Lower leg skin (tissue), 3 donors: Measurements from ENCODE around the gene GTPBP4.

Experiments
- POLR2A ChIP-seq, 2 donors: fragments of 450-650 bp; IDR thresholded peaks; one replicate each; pipeline ENCODE4 v1.6.1; 2016 to 2017; ENCODE audit warnings: antibody characterized with exemption in 2 of 2, mild to moderate bottlenecking in 1 of 2, moderate library complexity in 1 of 2
- TF ChIP-seq, protein P1 (sequence below), 3 donors: fragments of 450-650 bp; IDR thresholded peaks; one replicate each; pipeline ENCODE4 v1.5.1; 2016; ENCODE audit warnings: antibody characterized with exemption in 3 of 3, mild to moderate bottlenecking in 3 of 3, moderate library complexity in 2 of 3

DNA sequence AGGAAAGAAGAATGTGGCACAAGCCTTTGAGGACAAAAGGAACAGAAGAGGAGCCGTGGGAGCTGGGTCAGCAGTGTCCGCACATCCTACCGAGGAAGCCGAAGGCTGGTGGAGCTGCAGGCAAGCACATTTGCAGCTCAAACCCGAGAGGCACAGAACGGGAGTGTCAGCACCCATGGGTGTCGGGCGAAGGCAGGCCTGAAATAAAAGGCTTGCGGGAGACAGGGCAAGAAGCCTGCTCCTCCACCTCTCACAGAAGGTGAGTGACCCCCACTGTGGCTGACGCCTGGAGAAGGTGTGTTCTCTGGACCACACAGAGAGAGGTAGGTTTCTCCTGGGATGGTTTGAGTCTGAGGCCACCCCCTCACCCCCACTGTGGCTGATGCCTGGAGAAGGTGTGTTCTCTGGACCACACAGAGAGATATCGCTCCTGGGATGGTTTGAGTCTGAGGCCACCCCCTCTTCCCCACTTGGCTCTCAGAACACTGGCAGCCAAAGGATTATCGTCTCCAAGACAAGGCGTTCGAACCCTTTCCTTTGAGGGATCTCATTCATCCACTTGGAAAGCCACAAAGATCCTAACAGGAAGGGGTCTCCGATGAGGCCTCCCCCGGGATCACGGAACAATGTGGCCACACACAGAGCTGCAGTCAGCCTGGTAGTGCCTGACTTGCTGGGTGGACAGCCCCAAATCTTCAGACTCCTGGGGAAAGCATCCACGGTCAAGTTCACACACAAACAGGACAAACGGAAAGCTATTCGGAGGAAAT is 21.6 kb upstream of the GTPBP4 start:
- no peak for TF ChIP-seq POLR2A (IDR thresholded peaks at IDR 0.05)
- TF ChIP-seq, protein P1, sequence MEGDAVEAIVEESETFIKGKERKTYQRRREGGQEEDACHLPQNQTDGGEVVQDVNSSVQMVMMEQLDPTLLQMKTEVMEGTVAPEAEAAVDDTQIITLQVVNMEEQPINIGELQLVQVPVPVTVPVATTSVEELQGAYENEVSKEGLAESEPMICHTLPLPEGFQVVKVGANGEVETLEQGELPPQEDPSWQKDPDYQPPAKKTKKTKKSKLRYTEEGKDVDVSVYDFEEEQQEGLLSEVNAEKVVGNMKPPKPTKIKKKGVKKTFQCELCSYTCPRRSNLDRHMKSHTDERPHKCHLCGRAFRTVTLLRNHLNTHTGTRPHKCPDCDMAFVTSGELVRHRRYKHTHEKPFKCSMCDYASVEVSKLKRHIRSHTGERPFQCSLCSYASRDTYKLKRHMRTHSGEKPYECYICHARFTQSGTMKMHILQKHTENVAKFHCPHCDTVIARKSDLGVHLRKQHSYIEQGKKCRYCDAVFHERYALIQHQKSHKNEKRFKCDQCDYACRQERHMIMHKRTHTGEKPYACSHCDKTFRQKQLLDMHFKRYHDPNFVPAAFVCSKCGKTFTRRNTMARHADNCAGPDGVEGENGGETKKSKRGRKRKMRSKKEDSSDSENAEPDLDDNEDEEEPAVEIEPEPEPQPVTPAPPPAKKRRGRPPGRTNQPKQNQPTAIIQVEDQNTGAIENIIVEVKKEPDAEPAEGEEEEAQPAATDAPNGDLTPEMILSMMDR (IDR thresholded peaks at IDR 0.05), result no peak
